ENCODE measurements around the gene AEBP2. TPM values are rescaled to one million over a fixed set of nuclear protein-coding genes. Genes with fewer than 3 reads are reported as not detected.

AEBP2 gene
- total RNA-seq, 2 donors from 2014 or later: 37.8 to 78.4 TPM

- Histone ChIP-seq H3K4me3 (ENCODE audit: low read length) (no peak overlapping the region), H3K9me3 (ENCODE audit: control insufficient read depth, low read length) (peaks cover 29% of the 10 kb centered on the region), H3K9ac (ENCODE audit: extremely low read depth, low read length, poor library complexity, severe bottlenecking) (no peak overlapping the region), H3K27ac (ENCODE audit: low read depth, low read length) (no peak overlapping the region), H3K4me1 (ENCODE audit: control insufficient read depth, insufficient read depth, low read length) (no peaks in the 10 kb centered on the region), H3K27me3 (ENCODE audit: control insufficient read depth, insufficient read depth, low read length, poor library complexity, severe bottlenecking) (no peaks in the 10 kb centered on the region), H3K36me3 (ENCODE audit: control insufficient read depth, insufficient read depth, low read length) (peaks cover 76% of the 10 kb centered on the region)
- Mint-ChIP-seq H3K36me3 (ENCODE audit: low read depth) (peaks cover 89% of the 10 kb centered on the region), H3K9me3 (peaks cover 22% of the 10 kb centered on the region), H3K4me3 (no peak overlapping the region), H3K4me1 (peaks cover 20% of the 10 kb centered on the region), H3K27ac (no peak overlapping the region), H3K27me3 (ENCODE audit: insufficient read depth) (no peaks in the 10 kb centered on the region)
- no peak for TF ChIP-seq CTCF (conservative IDR thresholded peaks at IDR 0.05)
- DNase-seq: no peak
- 96 to 97% methylated on average over 5 to 8 of the region's 8 CpGs for WGBS, 2 experiments (ENCODE audit: insufficient coverage in 1 of 2, insufficient read length in 1 of 2)
Observed at GRCh38 chr12:19477071-19477470, 37.8 kb downstream of the AEBP2 start.

GRCh38 chr12:19480459-19480858 lies 41.2 kb downstream of the AEBP2 start:
- Mint-ChIP-seq H3K4me1 (peaks cover 34% of the 10 kb centered on the region), H3K36me3 (ENCODE audit: low read depth) (peaks cover 75% of the 10 kb centered on the region), H3K27ac (no peak overlapping the region), H3K9me3 (peaks cover 22% of the 10 kb centered on the region), H3K27me3 (ENCODE audit: insufficient read depth) (no peaks in the 10 kb centered on the region), H3K4me3 (no peak overlapping the region)
- Histone ChIP-seq H3K9me3 (ENCODE audit: control insufficient read depth, low read length) (peaks cover 29% of the 10 kb centered on the region), H3K4me3 (ENCODE audit: low read length) (no peak overlapping the region), H3K27me3 (ENCODE audit: control insufficient read depth, insufficient read depth, low read length, poor library complexity, severe bottlenecking) (no peaks in the 10 kb centered on the region), H3K36me3 (ENCODE audit: control insufficient read depth, insufficient read depth, low read length) (peaks cover 57% of the 10 kb centered on the region), H3K4me1 (ENCODE audit: control insufficient read depth, insufficient read depth, low read length) (no peaks in the 10 kb centered on the region), H3K9ac (ENCODE audit: extremely low read depth, low read length, poor library complexity, severe bottlenecking) (no peak overlapping the region), H3K27ac (ENCODE audit: low read depth, low read length) (no peak overlapping the region)
- no peak for TF ChIP-seq CTCF (conservative IDR thresholded peaks at IDR 0.05)
- 89 to 100% methylated on average over 1 of the region's 1 CpG for WGBS, 2 experiments (ENCODE audit: insufficient coverage in 1 of 2, insufficient read length in 1 of 2)
- no peak for DNase-seq

- Histone ChIP-seq H3K4me3 (ENCODE audit: low read length) (no peak overlapping the region), H3K36me3 (ENCODE audit: control insufficient read depth, insufficient read depth, low read length) (peaks cover 58% of the 10 kb centered on the region), H3K27me3 (ENCODE audit: control insufficient read depth, insufficient read depth, low read length, poor library complexity, severe bottlenecking) (no peaks in the 10 kb centered on the region), H3K9ac (ENCODE audit: extremely low read depth, low read length, poor library complexity, severe bottlenecking) (no peak overlapping the region), H3K27ac (ENCODE audit: low read depth, low read length) (no peak overlapping the region), H3K4me1 (ENCODE audit: control insufficient read depth, insufficient read depth, low read length) (no peaks in the 10 kb centered on the region), H3K9me3 (ENCODE audit: control insufficient read depth, low read length) (peaks cover 29% of the 10 kb centered on the region)
- H3K36me3 Mint-ChIP-seq (ENCODE audit: low read depth): peaks cover 78% of the 10 kb centered on the region
- TF ChIP-seq CTCF (conservative IDR thresholded peaks at IDR 0.05): no peak
- 82 to 89% methylated on average over 2 to 3 of the region's 3 CpGs for WGBS, 2 experiments (ENCODE audit: insufficient coverage in 1 of 2, insufficient read length in 1 of 2)
- no peaks in the 10 kb centered on the region for H3K27me3 Mint-ChIP-seq (ENCODE audit: insufficient read depth)
- no peak overlapping the region for H3K4me3 Mint-ChIP-seq
- peaks cover 27% of the 10 kb centered on the region for H3K4me1 Mint-ChIP-seq
- peak overlapping the region; percentile 12 for H3K27ac Mint-ChIP-seq
- DNase-seq: peak; percentile 59
- H3K9me3 Mint-ChIP-seq: peaks cover 22% of the 10 kb centered on the region
Observed at GRCh38 chr12:19482036-19482435, 42.7 kb downstream of the AEBP2 start.

Measured in endodermal cell (in vitro differentiated cells).